ENCODE measurements around the gene EFTUD2.

- TF ChIP-seq CTCF (IDR thresholded peaks at IDR 0.05; ENCODE audit: poor library complexity) = no peak
- no peak for TF ChIP-seq EZH2 (IDR thresholded peaks at IDR 0.05; ENCODE audit: borderline replicate concordance)
- no peak for TF ChIP-seq EZH2phosphoT487 (IDR thresholded peaks at IDR 0.05; ENCODE audit: low read depth, severe bottlenecking, unreplicated experiment)
Measured at GRCh38 chr17:44921122-44921882, 22.1 kb upstream of the EFTUD2 start.

Measured in hepatocyte (in vitro differentiated cells).